CD4-positive, alpha-beta T cell (primary cell): ENCODE measurements around the gene ASIC4. TPM values are rescaled to one million over a fixed set of nuclear protein-coding genes. Genes with fewer than 3 reads are reported as not detected.
A peak's percentile ranks its signal among the peaks of the same experiment; 100 is the strongest.

Source experiments
- ATAC-seq: fragments of 200-7000 bp; cut with Tn5 transposase; one replicate; pipeline ENCODE4 v1.10.0; 2022; ENCODE audit warnings: mild to moderate bottlenecking; ENCODE audit not compliant: poor library complexity
- CTCF ChIA-PET: fragments of 350-600 bp; sonication (Branson Sonifier 250); formaldehyde crosslinking; loops from one replicate; lab custom pipeline; 2021; ENCODE audit warnings: antibody characterized with exemption, inconsistent platforms; lab: Charles Lee
- POLR2A ChIA-PET: fragments of 350-600 bp; sonication (Branson Sonifier 250); formaldehyde crosslinking; loops from one replicate; lab custom pipeline; 2021; ENCODE audit warnings: antibody characterized with exemption, inconsistent platforms; lab: Charles Lee
- DNase-seq, 14 experiments: peaks; one replicate each; pipeline ENCODE4 v3.0.0-alpha.2; 2013 to 2020; ENCODE audit warnings: mixed read lengths in 2 of 14
- H3K27ac ChIP-seq, 2 donors: one replicate each; pipeline versions ENCODE4 v1.5.1 to v1.7.0; 2013; ENCODE audit warnings: low read length in 2 of 2, low read depth in 1 of 2, mild to moderate bottlenecking in 1 of 2
- H3K27me3 ChIP-seq, 2 experiments: 1 replicate in 1 of 2; 2 replicates in 1 of 2; pipeline versions ENCODE4 v1.6.1 to v1.7.0; 2013; ENCODE audit warnings: low read length in 2 of 2, control low read depth in 1 of 2, mild to moderate bottlenecking in 1 of 2, moderate library complexity in 1 of 2; ENCODE audit not compliant: insufficient read depth in 2 of 2, control insufficient read depth in 1 of 2
- H3K36me3 ChIP-seq: one replicate; pipeline ENCODE4 v1.6.1; 2013; ENCODE audit warnings: low read length, control low read depth; ENCODE audit not compliant: insufficient read depth
- H3K4me1 ChIP-seq: one replicate; pipeline ENCODE4 v1.6.1; 2013; ENCODE audit warnings: low read length, control low read depth; ENCODE audit not compliant: insufficient read depth
- H3K4me3 ChIP-seq: one replicate; pipeline ENCODE4 v1.5.1; 2013; ENCODE audit warnings: mild to moderate bottlenecking, low read length, moderate library complexity
- H3K9me3 ChIP-seq, 2 experiments: 1 replicate in 1 of 2; 2 replicates in 1 of 2; pipeline versions ENCODE4 v1.6.1 to v1.7.0; 2013; ENCODE audit warnings: low read length in 2 of 2, mild to moderate bottlenecking in 2 of 2, control low read depth in 1 of 2, moderate library complexity in 1 of 2; ENCODE audit not compliant: control insufficient read depth in 1 of 2, insufficient read depth in 1 of 2
- H3K27ac Mint-ChIP-seq: one replicate; pipeline ENCODE4 v1.8.0; 2020; ENCODE audit warnings: mixed read lengths
- H3K27me3 Mint-ChIP-seq: one replicate; pipeline ENCODE4 v1.8.0; 2021; ENCODE audit warnings: mixed read lengths
- H3K36me3 Mint-ChIP-seq: one replicate; pipeline ENCODE4 v1.8.0; 2021; ENCODE audit warnings: low read depth, mixed read lengths
- H3K4me1 Mint-ChIP-seq: one replicate; pipeline ENCODE4 v1.8.0; 2021; ENCODE audit warnings: low read depth, mixed read lengths
- H3K4me3 Mint-ChIP-seq: one replicate; pipeline ENCODE4 v1.8.0; 2020; ENCODE audit warnings: mild to moderate bottlenecking, mixed read lengths
- H3K9me3 Mint-ChIP-seq: one replicate; pipeline ENCODE4 v1.8.0; 2020; ENCODE audit warnings: mixed read lengths
- intact Hi-C, 2 experiments: fragments of 100-400 bp; cut with DNase I in 1 of 2; cut with micrococcal nuclease in 1 of 2; formaldehyde crosslinking; loops; one replicate each; pipeline versions ENCODE4 v1.15.1 to v1.9.0; 2023 to 2025; cut with DNase I, micrococcal nuclease
- total RNA-seq, 174 experiments: library from RNA in 2 of 174; stranded (reverse) in 2 of 174; gene quantifications; one replicate each; pipeline ENCODE4 v1.2.3 and lab custom pipeline; 2021 to 2026
- TF ChIP-seq, protein P1 (sequence below): fragments of 200-600 bp; IDR thresholded peaks from one replicate; pipeline ENCODE4 v1.8.0; 2022; ENCODE audit warnings: antibody characterized with exemption, mild to moderate bottlenecking

Gene ASIC4
- total RNA-seq, 2 experiments from 2014 or later = 0.08 to 0.17 TPM

- intact Hi-C loops = loop anchor here (1.0 kb wide), 2 partner anchors 11 to 45 kb away; partner anchors contain the start of gene STK11IP (in 1 of the 2)
- H3K4me3 ChIP-seq = peak overlapping the region; percentile 46
- TF ChIP-seq, protein P1, sequence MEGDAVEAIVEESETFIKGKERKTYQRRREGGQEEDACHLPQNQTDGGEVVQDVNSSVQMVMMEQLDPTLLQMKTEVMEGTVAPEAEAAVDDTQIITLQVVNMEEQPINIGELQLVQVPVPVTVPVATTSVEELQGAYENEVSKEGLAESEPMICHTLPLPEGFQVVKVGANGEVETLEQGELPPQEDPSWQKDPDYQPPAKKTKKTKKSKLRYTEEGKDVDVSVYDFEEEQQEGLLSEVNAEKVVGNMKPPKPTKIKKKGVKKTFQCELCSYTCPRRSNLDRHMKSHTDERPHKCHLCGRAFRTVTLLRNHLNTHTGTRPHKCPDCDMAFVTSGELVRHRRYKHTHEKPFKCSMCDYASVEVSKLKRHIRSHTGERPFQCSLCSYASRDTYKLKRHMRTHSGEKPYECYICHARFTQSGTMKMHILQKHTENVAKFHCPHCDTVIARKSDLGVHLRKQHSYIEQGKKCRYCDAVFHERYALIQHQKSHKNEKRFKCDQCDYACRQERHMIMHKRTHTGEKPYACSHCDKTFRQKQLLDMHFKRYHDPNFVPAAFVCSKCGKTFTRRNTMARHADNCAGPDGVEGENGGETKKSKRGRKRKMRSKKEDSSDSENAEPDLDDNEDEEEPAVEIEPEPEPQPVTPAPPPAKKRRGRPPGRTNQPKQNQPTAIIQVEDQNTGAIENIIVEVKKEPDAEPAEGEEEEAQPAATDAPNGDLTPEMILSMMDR = no peak
- H3K36me3 ChIP-seq = no peaks in the 10 kb centered on the region
- Mint-ChIP-seq H3K27ac (no peak overlapping the region), H3K9me3 (no peaks in the 10 kb centered on the region), H3K27me3 (peaks cover 58% of the 10 kb centered on the region), H3K4me1 (peaks cover 17% of the 10 kb centered on the region), H3K4me3 (peak overlapping the region; percentile 86), H3K36me3 (no peaks in the 10 kb centered on the region)
- ChIA-PET POLR2A (interaction anchor here (0.6 to 2.0 kb wide), 3 partner anchors 9 to 273 kb away, joined by 3 to 17 read pairs (median 4); partner anchors contain the start of genes CHPF, DNAJB2 and TMEM198), CTCF (interaction anchor here (1.0 to 3.1 kb wide), 4 partner anchors 10 to 164 kb away, joined by 3 to 9 read pairs (median 3); partner anchors contain the start of gene STK11IP)
- H3K27me3 ChIP-seq = peaks cover 33 to 50% of the 10 kb centered on the region in 2 experiments
- H3K27ac ChIP-seq = no peak overlapping the region
- peaks cover 0 to 31% of the 10 kb centered on the region in 2 experiments for H3K9me3 ChIP-seq
- H3K4me1 ChIP-seq = peaks cover 24% of the 10 kb centered on the region
- ATAC-seq (peak; percentile 85), DNase-seq (peak; percentile 53 to 90 (median 73))
These were observed 38.3 kb downstream of the ASIC4 start for GRCh38 chr2:219552382-219553167.

DNA sequence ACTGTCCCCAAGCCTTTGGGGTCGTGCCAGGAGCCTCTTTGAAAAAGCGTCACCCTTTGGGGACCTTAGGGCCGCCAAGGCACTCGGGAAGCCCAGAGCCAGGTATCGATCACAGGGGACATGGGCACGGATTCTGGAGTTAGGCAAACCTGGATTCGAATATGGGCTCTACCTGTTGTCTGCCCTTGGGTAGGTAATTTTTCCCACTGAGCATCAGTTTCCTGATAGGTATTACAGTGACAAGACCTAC is 38.8 kb downstream of the ASIC4 start:
- Mint-ChIP-seq H3K9me3 (no peaks in the 10 kb centered on the region), H3K27me3 (peaks cover 58% of the 10 kb centered on the region), H3K27ac (no peak overlapping the region), H3K4me3 (peak overlapping the region; percentile 86), H3K4me1 (peaks cover 17% of the 10 kb centered on the region), H3K36me3 (no peaks in the 10 kb centered on the region)
- CTCF ChIA-PET = interaction anchor here (1.0 to 3.1 kb wide), 2 partner anchors 11 to 164 kb away, joined by 3 to 9 read pairs; no protein-coding TSS in a partner anchor
- no peak overlapping the region for H3K27ac ChIP-seq
- no peak for DNase-seq
- intact Hi-C loops = no loop called here
- no peaks in the 10 kb centered on the region for H3K36me3 ChIP-seq
- H3K4me1 ChIP-seq = peaks cover 24% of the 10 kb centered on the region
- peak overlapping the region; percentile 46 for H3K4me3 ChIP-seq
- TF ChIP-seq, protein P1 = no peak
- ATAC-seq = no peak
- peaks cover 0 to 31% of the 10 kb centered on the region in 2 experiments for H3K9me3 ChIP-seq
- POLR2A ChIA-PET = interaction anchor here (0.9 to 2.0 kb wide), 2 partner anchors 10 to 23 kb away, joined by 4 to 17 read pairs; partner anchors contain the start of genes CHPF and TMEM198
- H3K27me3 ChIP-seq = peaks cover 33 to 50% of the 10 kb centered on the region in 2 experiments

GRCh38 chr2:219553463-219553963 is 39.2 kb downstream of the ASIC4 start:
- no peak overlapping the region for H3K27ac ChIP-seq
- no peak overlapping the region for H3K27ac Mint-ChIP-seq
- H3K4me3 Mint-ChIP-seq = peak overlapping the region; percentile 86
- ChIA-PET POLR2A (no interaction called here), CTCF (interaction anchor here (3.1 kb wide), 1 partner anchor 11 kb away, joined by 9 read pairs; no protein-coding TSS in a partner anchor)
- no peaks in the 10 kb centered on the region for H3K36me3 ChIP-seq
- intact Hi-C loops = no loop called here
- no peak overlapping the region for H3K4me3 ChIP-seq
- peaks cover 17% of the 10 kb centered on the region for H3K4me1 Mint-ChIP-seq
- peaks cover 33 to 50% of the 10 kb centered on the region in 2 experiments for H3K27me3 ChIP-seq
- TF ChIP-seq, protein P1 = no peak
- DNase-seq = peak in 1 of 14 experiments; percentile 28
- peaks cover 24% of the 10 kb centered on the region for H3K4me1 ChIP-seq
- ATAC-seq = no peak
- no peaks in the 10 kb centered on the region for H3K9me3 Mint-ChIP-seq
- H3K36me3 Mint-ChIP-seq = no peaks in the 10 kb centered on the region
- H3K27me3 Mint-ChIP-seq = peaks cover 53% of the 10 kb centered on the region
- H3K9me3 ChIP-seq = peaks cover 0 to 31% of the 10 kb centered on the region in 2 experiments
